HG02759 (cell line): ENCODE results near the gene FASTKD1.

Experiments used
- ATAC-seq: cut with Tn5 transposase; IDR thresholded peaks from one replicate; pipeline ENCODE4 v1.9.1; 2021; ENCODE audit warnings: mild to moderate bottlenecking, moderate library complexity; ENCODE audit not compliant: unreplicated experiment

The FASTKD1 gene

DNA sequence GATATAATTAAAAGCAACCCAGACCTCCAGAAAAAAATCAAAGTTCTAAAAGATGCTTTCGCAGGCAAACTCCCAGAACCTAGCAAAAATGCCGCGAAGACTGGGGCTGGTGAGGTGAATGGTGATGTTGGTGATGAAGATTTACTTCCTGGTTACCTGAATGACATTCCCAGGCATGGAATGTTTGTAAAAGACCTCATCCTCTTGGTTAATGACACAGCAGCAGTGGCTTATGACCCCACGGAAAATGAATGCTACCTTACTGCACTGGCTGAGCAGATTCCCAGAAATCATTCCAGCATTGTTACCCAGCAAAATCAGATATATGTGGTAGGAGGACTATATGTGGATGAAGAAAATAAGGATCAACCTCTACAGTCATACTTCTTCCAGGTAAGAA is 63.2 kb downstream of the FASTKD1 start:
- ATAC-seq: no peak

DNA sequence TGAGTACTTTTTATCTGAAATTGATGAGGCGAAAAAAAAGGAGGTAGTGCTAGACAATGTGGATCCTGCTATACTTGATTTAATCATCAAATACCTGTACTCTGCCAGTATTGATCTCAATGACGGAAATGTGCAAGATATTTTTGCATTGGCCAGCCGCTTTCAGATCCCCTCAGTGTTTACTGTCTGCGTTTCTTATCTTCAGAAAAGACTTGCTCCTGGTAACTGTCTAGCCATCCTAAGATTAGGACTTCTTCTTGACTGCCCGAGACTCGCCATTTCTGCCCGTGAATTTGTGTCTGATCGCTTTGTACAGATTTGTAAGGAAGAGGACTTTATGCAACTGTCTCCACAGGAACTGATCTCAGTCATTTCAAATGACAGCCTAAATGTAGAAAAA is 63.7 kb downstream of the FASTKD1 start:
- no peak for ATAC-seq

DNA sequence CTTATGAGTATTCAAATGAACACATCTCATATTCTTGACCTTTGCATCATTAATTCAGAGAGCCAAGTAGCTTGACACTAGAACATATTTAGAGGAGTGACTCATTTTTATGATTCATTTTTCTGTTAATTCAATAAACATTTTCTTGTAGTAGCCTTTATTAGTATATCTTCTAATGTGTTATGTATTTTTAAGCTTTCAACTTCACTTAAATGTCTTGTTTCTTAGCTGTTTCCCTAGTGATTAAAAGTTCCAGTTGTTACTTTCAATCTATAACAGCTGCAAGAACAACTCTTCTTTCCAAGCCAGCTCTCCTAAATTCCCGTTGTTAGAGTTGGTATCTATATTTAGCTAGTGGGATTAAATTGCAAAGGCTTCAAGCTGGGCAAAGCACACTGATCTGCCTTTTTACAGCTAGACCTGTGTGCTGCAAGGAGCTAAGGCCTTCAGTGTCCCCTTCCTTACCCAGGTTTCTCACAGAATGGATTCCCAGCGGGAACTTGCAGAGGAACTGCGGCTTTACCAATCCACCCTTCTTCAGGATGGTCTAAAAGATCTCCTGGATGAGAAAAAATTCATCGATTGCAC is 64.3 kb downstream of the FASTKD1 start, which contains the start of gene KLHL41:
KLHL41 (plus strand) TSS at position 405 of the 588 bp plus-strand sequence; CDS start at position 482, 77 bp downstream.
- no peak for ATAC-seq

DNA sequence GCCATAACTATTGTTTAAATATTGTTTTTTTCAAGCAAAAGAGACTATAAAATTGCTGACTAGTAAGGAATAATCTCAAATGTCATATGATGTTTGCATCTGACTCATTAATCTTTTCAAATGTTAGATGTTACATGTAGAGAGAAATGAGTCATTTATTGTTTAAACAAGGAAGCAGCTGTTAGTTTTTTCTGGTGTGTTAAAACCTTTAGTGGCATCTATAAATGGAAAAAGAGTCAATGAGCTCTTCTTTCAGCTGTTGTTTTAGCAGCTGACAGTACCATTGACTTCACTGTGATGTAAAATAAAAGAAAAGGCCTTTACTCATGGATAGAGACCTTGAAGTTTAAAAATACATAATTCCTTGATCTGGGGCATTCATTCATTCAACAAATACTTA is 66.0 kb downstream of the FASTKD1 start:
- ATAC-seq: no peak

DNA sequence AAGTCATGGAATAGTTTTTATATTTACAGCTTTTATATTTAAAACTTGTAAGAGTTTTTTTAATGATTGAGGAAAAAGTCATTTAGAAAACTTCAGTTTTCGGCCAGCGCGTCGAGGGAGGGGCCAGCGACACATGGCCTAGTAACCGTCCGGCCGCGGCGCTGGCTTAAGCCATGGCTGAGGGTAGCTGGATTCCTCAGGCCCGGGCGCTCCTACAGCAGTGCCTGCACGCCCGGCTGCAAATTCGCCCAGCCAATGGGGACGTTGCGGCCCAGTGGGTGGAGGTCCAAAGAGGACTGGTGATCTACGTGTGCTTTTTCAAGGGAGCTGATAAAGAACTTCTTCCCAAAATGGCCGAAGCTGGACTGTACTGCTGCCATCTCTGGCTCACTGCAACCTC is 69.0 kb downstream of the FASTKD1 start:
- ATAC-seq: no peak

DNA sequence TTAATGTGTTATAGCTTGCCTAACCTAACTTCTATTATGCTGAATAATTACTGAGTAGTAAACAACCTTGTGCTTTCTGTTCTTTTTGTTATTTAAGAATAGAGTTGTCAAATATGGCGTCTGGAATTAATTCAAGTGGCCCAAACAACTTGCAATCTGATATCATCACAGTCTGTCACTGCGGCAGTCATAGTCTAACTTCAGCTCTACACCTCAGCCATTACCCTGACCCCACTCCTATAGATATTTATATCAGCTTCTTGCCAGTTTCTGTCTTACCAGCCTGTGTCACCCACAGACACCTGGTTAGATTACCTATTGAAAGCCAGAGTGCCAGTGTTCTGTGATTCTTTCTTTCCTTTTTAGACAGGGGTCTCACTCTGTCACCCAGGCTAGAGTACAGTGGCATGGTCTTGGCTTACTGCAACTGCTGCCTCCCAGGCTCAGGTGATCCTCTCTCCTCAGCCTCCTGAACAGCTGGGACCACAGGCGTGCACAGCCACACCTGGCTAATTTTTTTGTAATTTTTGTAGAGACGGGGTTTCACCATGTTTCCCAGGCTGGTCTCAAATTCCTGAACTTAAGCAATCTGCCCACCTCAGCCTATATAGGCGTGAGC is 78.2 kb downstream of the FASTKD1 start:
- no peak for ATAC-seq

DNA sequence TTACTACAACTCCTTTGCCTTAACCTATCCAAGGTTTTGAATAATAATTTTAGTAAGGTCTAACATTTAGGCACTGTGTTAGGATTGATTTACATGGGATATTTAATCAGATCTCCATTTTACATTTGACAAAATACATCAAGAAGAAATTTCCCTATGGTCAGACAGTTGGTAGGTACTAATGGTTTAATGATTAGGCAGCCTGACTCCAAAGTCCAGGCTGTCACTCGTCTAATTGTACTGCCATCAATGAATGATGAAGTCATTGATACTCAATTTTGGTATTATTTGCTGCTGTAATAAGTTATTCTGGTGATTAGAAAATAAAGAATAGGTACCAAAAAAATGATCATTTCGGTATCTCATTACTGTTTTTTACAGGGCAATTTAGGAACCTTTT is 80.3 kb downstream of the FASTKD1 start:
- ATAC-seq: no peak

DNA sequence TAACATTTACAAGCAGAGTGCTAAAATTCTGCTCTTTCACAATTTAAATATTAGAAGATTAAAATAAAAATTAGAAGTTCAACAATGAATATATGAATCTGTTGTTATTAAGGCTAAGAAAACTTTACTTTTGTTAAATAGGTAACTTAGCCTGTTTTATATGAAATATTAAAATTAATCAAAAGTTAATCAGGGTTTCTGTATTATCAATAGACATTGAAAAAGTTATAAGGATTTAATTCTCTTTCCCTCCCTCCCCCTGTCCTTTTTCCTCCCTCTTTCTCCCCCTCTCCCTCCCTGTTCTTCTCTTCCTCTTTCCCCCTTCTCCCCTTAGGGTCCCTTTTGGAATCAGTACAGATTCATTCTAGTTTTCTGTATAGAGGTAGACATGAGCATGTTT is 82.3 kb downstream of the FASTKD1 start:
- no peak for ATAC-seq

DNA sequence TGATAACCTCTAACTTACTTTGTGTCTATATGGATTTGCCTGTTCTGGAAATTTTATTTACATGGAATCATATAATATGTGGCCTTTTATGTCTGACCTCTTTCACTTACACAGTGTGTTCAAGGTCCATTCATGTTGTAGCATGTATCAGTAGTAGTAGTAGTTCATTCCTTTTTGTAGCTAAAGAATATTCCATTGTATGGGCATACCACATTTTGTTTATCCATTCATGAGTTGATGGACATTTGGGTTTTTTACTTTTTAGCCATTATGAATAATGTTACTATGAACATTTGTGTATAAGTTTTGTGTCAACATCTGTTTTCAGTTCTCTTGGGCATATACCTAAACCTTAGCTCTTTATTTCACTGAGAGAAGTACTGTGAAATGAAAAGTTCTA is 82.8 kb downstream of the FASTKD1 start:
- ATAC-seq: no peak

DNA sequence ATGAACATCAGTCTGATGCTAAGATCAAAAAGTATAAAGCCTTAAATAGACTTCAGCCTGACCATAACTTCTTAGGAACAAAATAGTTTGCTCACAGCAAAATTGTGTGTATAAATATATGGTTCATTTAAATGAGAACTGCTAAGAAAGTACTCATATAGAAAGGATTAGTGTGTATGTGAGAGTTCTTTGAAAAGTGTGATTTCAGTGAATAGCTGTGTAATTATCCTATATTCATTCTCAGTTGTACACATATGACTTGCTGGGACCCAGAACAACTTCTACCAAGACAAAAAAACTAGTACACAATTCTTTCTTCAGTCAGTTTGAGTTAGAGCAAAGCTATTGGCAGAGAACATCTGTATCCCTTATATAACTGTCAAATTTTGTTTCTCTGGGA is 87.2 kb downstream of the FASTKD1 start:
- no peak for ATAC-seq

DNA sequence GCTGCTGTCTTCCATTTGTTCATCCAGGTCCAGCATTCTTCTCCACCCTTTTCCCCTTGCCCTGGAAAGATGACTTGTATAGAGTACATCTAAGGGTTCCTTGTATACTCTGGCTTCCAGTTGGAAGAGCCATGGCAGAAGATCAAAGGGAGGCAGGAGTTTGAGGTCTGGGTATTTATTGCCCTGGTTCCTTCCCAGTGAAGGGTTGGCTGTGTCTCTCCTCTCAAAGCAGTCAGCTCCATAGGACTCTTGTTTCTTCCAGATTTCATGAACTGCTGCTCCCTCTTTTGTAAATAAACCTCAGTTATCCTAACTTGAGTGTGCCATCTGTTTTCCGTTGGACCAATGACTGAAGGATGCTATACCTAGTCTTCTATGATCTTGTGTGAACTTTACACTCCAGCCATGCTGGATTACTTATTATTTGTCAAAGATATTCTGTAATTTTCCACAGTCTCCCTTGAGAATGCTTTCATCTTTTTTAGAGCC is 88.0 kb downstream of the FASTKD1 start:
- no peak for ATAC-seq

DNA sequence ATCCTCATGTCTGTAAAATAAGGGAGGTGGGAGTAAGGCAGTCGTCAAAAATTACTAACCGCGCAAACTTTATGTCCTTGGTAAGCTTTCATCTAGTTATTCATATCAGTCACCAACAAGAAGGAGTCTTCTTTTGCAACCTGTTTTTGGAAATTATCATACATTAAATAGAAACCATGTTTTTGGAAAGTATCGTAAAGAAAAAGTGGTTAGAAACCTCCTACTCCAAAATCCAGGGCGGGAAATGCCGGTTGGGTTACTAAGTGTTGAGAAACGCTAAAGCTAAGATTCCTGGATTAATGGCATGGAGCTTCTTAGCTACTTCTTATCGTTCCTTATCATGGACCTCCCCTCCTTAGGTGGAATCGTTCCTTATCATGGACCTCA is 93.6 kb downstream of the FASTKD1 start:
- peak; percentile 1 for ATAC-seq
